GM12875 (cell line): ENCODE data around the gene MATK.
A peak's percentile ranks its signal among the peaks of the same experiment; 100 is the strongest.

ENCODE experiments used
- H3K4me3 ChIP-seq: one replicate; pipeline ENCODE4 v1.5.1; 2011; ENCODE audit warnings: low read depth, low read length, control low read depth
- CTCF ChIP-seq: IDR thresholded peaks from 2 replicates; pipeline ENCODE4 v1.5.1; 2011; ENCODE audit warnings: low read depth, mild to moderate bottlenecking, control low read depth, inconsistent platforms, low read length, moderate library complexity, borderline replicate concordance; ENCODE audit not compliant: insufficient read depth

Gene MATK

GRCh38 chr19:3785938-3786824 is at the start of gene MATK:
MATK (minus strand) TSS chr19:3786381; CDS start chr19:3785135, 1,246 bp downstream.
- no peak for TF ChIP-seq CTCF
- H3K4me3 ChIP-seq, result peak within 1 kb of the TSS; percentile 23

- H3K4me3 ChIP-seq, result no peak overlapping the region
- no peak for TF ChIP-seq CTCF
These were observed 48.9 kb upstream of the MATK start for GRCh38 chr19:3835055-3835435.

- H3K4me3 ChIP-seq, result no peak overlapping the region
- no peak for TF ChIP-seq CTCF
These were observed 48.3 kb upstream of the MATK start for GRCh38 chr19:3834349-3835054.

GRCh38 chr19:3833578-3834348 is 47.6 kb upstream of the MATK start:
- TF ChIP-seq CTCF, result no peak
- no peak overlapping the region for H3K4me3 ChIP-seq

- no peak for TF ChIP-seq CTCF
These were observed 45.8 kb upstream of the MATK start for GRCh38 chr19:3832001-3832400.

GRCh38 chr19:3831601-3832000 is 45.4 kb upstream of the MATK start:
- TF ChIP-seq CTCF, result no peak
- H3K4me3 ChIP-seq, result no peak overlapping the region

More at GRCh38 chr19:3832001-3832400, 45.8 kb upstream of the MATK start:
- no peak overlapping the region for H3K4me3 ChIP-seq
